ENCODE results near the gene KCNQ4.

DNA sequence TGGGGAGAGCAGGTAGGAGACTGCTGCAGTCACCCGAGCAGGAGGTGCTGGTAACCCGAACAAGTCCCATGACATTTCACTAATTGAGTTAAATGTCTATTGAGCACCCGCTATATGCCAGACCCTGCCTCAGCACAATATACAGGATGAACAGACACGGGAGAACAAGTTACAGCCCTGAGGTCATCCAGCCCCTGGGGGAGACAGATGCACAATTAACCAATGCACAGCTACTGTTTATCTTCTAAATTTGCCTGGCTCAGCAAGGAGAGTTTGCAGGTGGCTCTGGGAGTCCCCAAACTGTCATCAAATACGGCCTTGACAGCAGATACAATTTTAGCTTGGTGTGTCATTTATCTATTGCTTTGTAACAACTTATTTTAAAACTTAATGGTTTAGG is 60.5 kb downstream of the KCNQ4 start:
- TF ChIP-seq, protein P1, sequence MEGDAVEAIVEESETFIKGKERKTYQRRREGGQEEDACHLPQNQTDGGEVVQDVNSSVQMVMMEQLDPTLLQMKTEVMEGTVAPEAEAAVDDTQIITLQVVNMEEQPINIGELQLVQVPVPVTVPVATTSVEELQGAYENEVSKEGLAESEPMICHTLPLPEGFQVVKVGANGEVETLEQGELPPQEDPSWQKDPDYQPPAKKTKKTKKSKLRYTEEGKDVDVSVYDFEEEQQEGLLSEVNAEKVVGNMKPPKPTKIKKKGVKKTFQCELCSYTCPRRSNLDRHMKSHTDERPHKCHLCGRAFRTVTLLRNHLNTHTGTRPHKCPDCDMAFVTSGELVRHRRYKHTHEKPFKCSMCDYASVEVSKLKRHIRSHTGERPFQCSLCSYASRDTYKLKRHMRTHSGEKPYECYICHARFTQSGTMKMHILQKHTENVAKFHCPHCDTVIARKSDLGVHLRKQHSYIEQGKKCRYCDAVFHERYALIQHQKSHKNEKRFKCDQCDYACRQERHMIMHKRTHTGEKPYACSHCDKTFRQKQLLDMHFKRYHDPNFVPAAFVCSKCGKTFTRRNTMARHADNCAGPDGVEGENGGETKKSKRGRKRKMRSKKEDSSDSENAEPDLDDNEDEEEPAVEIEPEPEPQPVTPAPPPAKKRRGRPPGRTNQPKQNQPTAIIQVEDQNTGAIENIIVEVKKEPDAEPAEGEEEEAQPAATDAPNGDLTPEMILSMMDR (conservative IDR thresholded peaks at IDR 0.05 in 1 of 2, IDR thresholded peaks at IDR 0.05 in 1 of 2; ENCODE audit: extremely low read depth in 1 of 2, insufficient read depth in 1 of 2, low read depth in 1 of 2, low read length in 2 of 2), result no peak
- no peak for TF ChIP-seq EZH2 (IDR thresholded peaks at IDR 0.05; ENCODE audit: borderline replicate concordance, low read length)

Measured in mammary epithelial cell (primary cell).